Measurements from ENCODE around the gene KRT17. TPM values are rescaled to one million over a fixed set of nuclear protein-coding genes. Genes with fewer than 3 reads are reported as not detected.
"Not testable (repeated sequence)": the region's sequence is repeated elsewhere in the genome, so short reads cannot be mapped to it uniquely, and the experiment has no call there.

Gene KRT17
- total and polyA plus RNA-seq, 10 of the 15 experiments (the other 5 are each of a cell fraction or from before 2014, with no cell fraction given), result 0.47 to 30.0 (median 2.5) TPM

DNA sequence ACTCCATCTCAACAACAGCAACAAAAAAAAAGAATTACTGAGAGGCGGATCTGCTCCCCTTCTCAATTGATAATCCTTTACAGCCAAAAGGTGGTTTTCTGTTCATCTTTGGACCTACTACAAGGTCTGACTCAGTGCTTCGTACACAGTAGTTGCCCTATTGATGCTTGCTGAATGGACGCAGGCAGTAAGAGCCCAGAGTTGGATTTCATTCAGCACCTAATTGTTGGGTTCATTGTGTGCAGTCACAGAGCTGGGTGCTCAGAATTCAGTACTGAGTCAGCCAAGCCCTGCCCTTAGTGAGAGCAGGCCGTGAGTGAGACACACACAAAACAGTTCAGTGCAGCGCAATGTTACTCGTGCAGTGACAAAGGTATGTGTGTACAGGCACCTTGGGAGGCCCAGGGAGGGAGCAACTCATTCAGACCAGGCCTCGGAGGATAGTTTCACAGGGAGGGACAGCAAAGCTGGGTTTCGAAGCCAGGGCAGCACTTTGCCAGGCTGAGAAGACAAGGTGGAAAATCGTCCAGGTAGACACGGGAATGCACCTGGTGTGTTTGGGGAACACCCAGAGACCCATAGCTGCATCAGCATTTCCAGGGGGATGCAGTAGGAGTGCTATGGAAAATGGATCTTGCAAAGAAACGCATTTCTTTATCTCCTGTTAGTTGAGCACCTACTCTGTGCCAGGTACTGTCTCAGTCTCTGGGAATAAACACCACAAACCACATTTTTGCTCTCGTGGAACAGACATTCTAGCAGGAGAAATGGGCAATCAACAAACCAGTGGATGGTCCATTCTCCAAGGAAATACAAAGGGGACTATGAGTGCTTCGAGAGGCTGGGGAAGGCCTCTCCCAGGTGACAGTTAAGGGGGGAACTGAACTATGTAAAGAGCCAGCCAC lies 18.1 kb upstream of the KRT17 start:
- CTCF ChIA-PET, result interaction anchor here (1.3 to 11.8 kb wide), 2 partner anchors 25 to 93 kb away, joined by 3 to 133 read pairs; no protein-coding TSS in a partner anchor
- Histone ChIP-seq H2AFZ (ENCODE audit: control insufficient read depth, low read depth, low read length) (no peak overlapping the region), H4K20me1 (ENCODE audit: control insufficient read depth, insufficient read depth) (no peaks in the 10 kb centered on the region), H3K36me3 (ENCODE audit: control insufficient read depth in 2 of 2, insufficient read depth in 2 of 2, low read length in 1 of 2) (no peaks in the 10 kb centered on the region), H3K9me3 (replicated peaks; ENCODE audit: control insufficient read depth, insufficient read depth, low read length) (no peaks in the 10 kb centered on the region), H3K27ac (ENCODE audit: control insufficient read depth, insufficient read depth) (no peak overlapping the region), H3K4me3 (no peak overlapping the region), H3K79me2 (ENCODE audit: control insufficient read depth, insufficient read depth, low read length) (no peaks in the 10 kb centered on the region), H3K27me3 (replicated peaks in 1 of 2; ENCODE audit: control insufficient read depth in 2 of 2, insufficient read depth in 2 of 2, low read length in 1 of 2) (no peaks in the 10 kb centered on the region), H3K4me1 (ENCODE audit: control insufficient read depth, insufficient read depth, low read length) (no peaks in the 10 kb centered on the region), H3K9ac (ENCODE audit: control insufficient read depth, insufficient read depth, low read length) (no peak overlapping the region), H3K4me2 (ENCODE audit: control insufficient read depth, insufficient read depth) (no peak overlapping the region)
- SMC1A ChIA-PET (ENCODE audit: uncharacterized antibody, unreplicated experiment), result interaction anchor here (2.3 kb wide), 1 partner anchor 94 kb away, joined by 6 read pairs; no protein-coding TSS in a partner anchor
- intact Hi-C loops (cut with micrococcal nuclease; ENCODE audit: unreplicated experiment), result no loop called here
- RAD21 ChIA-PET (ENCODE audit: unreplicated experiment), result no interaction called here
- BruUV-seq (replicated peaks), result no TSS peak
- FAIRE-seq (no peak), DNase-seq (ENCODE audit: low read depth, low spot score) (no peak), ATAC-seq (no peak)
- TF ChIP-seq PAX5 (IDR thresholded peaks at IDR 0.05; ENCODE audit: borderline replicate concordance, low read depth, low read length) (no peak), ZNF274 (IDR thresholded peaks at IDR 0.05; ENCODE audit: insufficient read depth, insufficient read length) (no peak), NRF1 (conservative IDR thresholded peaks at IDR 0.05; ENCODE audit: low read depth, low read length) (no peak)
- POLR2A ChIA-PET, result no interaction called here
- 21% methylated on average over 13 of the region's 13 CpGs for WGBS (ENCODE audit: insufficient coverage, insufficient replicate concordance, low lambda C conversion rate, missing lambda C conversion rate)
- in situ Hi-C loops (cut with MboI), result no loop called here

GRCh38 chr17:41640596-41640995 lies 16.2 kb upstream of the KRT17 start:
- BruUV-seq (replicated peaks); H3K79me2 ChIP-seq (ENCODE audit: control insufficient read depth, insufficient read depth, low read length); FAIRE-seq; H3K4me3 ChIP-seq; ATAC-seq; H3K9ac ChIP-seq (ENCODE audit: control insufficient read depth, insufficient read depth, low read length); H3K9me3 ChIP-seq (replicated peaks; ENCODE audit: control insufficient read depth, insufficient read depth, low read length); H4K20me1 ChIP-seq (ENCODE audit: control insufficient read depth, insufficient read depth); H3K27ac ChIP-seq (ENCODE audit: control insufficient read depth, insufficient read depth); intact Hi-C loops (cut with micrococcal nuclease; ENCODE audit: unreplicated experiment); in situ Hi-C loops (cut with MboI); H3K27me3 ChIP-seq (replicated peaks in 1 of 2; ENCODE audit: control insufficient read depth in 2 of 2, insufficient read depth in 2 of 2, low read length in 1 of 2); DNase-seq (ENCODE audit: low read depth, low spot score); H3K4me2 ChIP-seq (ENCODE audit: control insufficient read depth, insufficient read depth); H3K4me1 ChIP-seq (ENCODE audit: control insufficient read depth, insufficient read depth, low read length); POLR2A ChIA-PET; H2AFZ ChIP-seq (ENCODE audit: control insufficient read depth, low read depth, low read length); H3K36me3 ChIP-seq (ENCODE audit: control insufficient read depth in 2 of 2, insufficient read depth in 2 of 2, low read length in 1 of 2): not testable (repeated sequence)
- WGBS (ENCODE audit: insufficient coverage, insufficient replicate concordance, low lambda C conversion rate, missing lambda C conversion rate), result 27% methylated on average over 5 of the region's 5 CpGs
- SMC1A ChIA-PET (ENCODE audit: uncharacterized antibody, unreplicated experiment), result interaction anchor here (1.2 kb wide), 1 partner anchor 92 kb away, joined by 3 read pairs; no protein-coding TSS in a partner anchor
- RAD21 ChIA-PET (ENCODE audit: unreplicated experiment), result interaction anchor here (1.0 kb wide), 1 partner anchor 8 kb away, joined by 3 read pairs; no protein-coding TSS in a partner anchor
- CTCF ChIA-PET, result interaction anchor here (1.0 kb wide), 1 partner anchor 22 kb away, joined by 3 read pairs; no protein-coding TSS in a partner anchor
